ENCODE results near the gene EBLN2.

Gene EBLN2

GRCh38 chr3:73043414-73043813 is 18.0 kb upstream of the EBLN2 start:
- DNase-seq (ENCODE audit: low spot score): no peak
- no peak for TF ChIP-seq CTCF (IDR thresholded peaks at IDR 0.05)
- Histone ChIP-seq H3K27ac (no peak overlapping the region), H3K4me3 (no peak overlapping the region)

- DNase-seq (ENCODE audit: low spot score): no peak
- no peak overlapping the region for H3K27ac ChIP-seq
- no peak for TF ChIP-seq CTCF (IDR thresholded peaks at IDR 0.05)
Measured at GRCh38 chr3:73045391-73045790, 16.1 kb upstream of the EBLN2 start.

GRCh38 chr3:73046195-73046594 is 15.3 kb upstream of the EBLN2 start:
- DNase-seq (ENCODE audit: low spot score): no peak
- no peak overlapping the region for H3K4me3 ChIP-seq
- TF ChIP-seq CTCF (IDR thresholded peaks at IDR 0.05): no peak
- H3K27ac ChIP-seq: no peak overlapping the region

More at GRCh38 chr3:73045391-73045790, 16.1 kb upstream of the EBLN2 start:
- no peak overlapping the region for H3K4me3 ChIP-seq

- Histone ChIP-seq H3K27ac (no peak overlapping the region), H3K4me3 (no peak overlapping the region)
- DNase-seq (ENCODE audit: low spot score): no peak
- no peak for TF ChIP-seq CTCF (IDR thresholded peaks at IDR 0.05)
Measured at GRCh38 chr3:73049319-73049718, 12.1 kb upstream of the EBLN2 start.

- no peak overlapping the region for H3K27ac ChIP-seq
- no peak for DNase-seq (ENCODE audit: low spot score)
- TF ChIP-seq CTCF (IDR thresholded peaks at IDR 0.05): no peak
- H3K4me3 ChIP-seq: no peak overlapping the region
Measured at GRCh38 chr3:73052857-73053256, 8.6 kb upstream of the EBLN2 start.

- Histone ChIP-seq H3K27ac (no peak overlapping the region), H3K4me3 (no peak overlapping the region)
- TF ChIP-seq CTCF (IDR thresholded peaks at IDR 0.05): no peak
- no peak for DNase-seq (ENCODE audit: low spot score)
Measured at GRCh38 chr3:73055583-73055982, 5.9 kb upstream of the EBLN2 start.

- Histone ChIP-seq H3K4me3 (no peak overlapping the region), H3K27ac (no peak overlapping the region)
- no peak for DNase-seq (ENCODE audit: low spot score)
- TF ChIP-seq CTCF (IDR thresholded peaks at IDR 0.05): peak; percentile 42
Measured at GRCh38 chr3:73056014-73056844, 5.2 kb upstream of the EBLN2 start.
